GM18498 (cell line): ENCODE measurements around the gene COL27A1.

ENCODE experiments used
- ATAC-seq: cut with Tn5 transposase; IDR thresholded peaks from one replicate; pipeline ENCODE4 v1.9.1; 2021; ENCODE audit warnings: mild to moderate bottlenecking, moderate library complexity; ENCODE audit not compliant: unreplicated experiment

The COL27A1 gene

DNA sequence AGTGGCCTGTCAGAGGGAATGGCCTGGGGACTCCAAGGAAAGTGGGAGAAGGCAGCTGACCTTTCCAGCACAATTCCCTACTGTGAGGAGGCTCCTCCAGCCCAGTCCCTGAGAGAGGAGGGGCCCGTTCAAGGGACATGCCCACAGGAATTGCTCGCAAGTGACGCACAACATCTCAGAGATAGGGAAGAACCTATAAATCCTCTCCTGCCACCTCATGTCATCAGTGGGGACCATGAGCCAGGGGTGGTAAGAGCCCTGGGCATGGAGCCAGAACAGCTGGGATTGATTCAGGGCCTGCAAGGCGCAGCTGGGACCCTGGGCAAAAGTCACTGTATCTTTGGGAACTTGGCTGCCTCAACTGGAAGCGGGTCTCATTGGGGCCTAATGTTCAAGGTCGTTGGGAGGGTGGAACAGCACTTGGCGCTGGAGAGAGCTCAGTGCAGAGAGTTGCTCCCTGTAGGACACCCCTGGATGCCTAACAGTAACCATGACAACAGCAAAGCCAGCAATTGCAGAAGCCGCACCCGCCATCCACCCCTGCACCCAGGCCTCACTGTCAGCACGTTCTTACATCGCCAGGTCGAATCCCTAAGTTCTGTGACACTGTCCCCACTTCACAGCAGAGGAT lies 126.3 kb downstream of the COL27A1 start:
- ATAC-seq = no peak

DNA sequence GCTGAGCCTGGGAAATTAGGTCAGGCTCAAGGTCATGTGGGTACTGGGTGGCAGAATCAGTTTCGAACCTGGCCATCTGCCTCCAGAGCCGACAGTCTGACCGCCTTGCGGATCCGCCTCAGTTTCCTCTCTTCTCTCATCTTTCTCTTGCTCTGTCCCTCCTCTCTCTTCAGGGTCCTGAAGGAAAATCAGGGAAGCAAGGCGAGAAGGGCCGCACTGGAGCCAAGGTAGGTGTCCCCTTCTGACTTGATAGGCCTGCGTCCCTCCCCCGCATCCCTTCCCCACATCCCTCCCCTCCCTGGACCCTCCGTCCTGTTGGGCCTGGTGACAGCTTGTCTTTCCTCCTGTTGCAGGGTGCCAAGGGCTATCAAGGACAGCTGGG lies 126.8 kb downstream of the COL27A1 start:
- ATAC-seq = no peak

DNA sequence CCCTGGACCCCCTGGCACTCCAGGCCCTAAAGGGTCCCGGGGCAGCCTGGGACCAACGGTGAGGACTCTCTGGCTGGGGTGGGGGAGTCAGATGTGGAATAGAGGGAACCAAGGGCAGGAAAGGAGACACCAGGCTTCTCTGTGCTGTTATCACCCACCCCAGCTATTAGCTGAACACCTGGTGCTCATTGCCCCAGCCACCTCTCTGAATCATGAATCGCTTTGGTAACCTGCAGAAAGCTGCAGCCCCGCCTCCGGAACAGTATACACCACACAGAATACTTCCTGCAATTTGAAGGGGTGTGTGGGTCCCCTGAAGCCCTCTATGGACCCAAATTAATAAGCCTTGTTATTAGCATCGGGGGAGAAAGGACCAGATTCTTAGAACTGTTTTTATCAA lies 127.2 kb downstream of the COL27A1 start:
- no peak for ATAC-seq

DNA sequence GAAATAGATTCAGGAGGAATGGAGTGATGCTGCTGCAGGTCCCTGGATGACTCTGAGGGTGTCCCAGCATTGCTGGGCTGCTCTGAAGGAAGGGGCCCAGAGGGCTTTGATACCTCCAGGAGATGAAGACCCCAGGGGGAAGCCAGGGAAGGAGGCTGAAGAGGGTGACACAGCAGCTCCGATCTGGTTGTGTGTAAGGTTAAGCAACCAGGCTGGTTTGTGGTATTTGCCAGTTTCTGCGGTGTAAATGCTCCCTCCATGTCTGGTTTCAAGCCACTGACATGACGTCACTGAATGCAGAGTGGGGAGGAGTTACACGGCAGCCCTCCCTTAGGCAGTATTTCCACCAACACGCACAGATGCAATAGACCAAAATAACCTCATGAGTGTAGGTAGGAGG lies 127.6 kb downstream of the COL27A1 start:
- ATAC-seq = no peak

DNA sequence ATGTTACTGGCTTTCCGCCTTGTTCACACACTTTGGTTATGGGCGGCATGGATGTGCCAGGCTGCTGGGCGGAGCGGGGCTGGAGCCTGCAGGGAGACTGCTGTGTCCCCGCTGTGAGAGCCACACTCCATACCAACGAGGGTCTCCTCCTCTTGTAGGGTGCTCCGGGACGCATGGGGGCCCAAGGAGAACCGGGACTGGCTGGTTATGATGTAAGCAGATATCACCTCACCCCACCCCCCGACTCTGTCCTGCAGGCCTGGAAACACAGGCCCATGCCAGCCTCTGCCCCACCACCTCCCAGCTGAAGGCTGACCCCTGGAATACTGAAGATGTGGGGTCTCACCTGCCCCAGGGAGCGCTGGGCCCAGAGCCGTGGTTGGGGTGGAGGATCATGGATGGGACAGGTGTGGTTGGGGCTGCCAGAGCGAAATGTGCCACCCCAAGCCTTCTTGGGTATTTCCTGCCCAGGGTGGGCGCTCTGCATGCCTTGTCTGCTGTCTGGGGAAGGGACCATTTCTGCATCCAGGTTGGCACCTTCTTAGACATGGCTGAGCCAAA lies 128.3 kb downstream of the COL27A1 start:
- ATAC-seq = no peak

DNA sequence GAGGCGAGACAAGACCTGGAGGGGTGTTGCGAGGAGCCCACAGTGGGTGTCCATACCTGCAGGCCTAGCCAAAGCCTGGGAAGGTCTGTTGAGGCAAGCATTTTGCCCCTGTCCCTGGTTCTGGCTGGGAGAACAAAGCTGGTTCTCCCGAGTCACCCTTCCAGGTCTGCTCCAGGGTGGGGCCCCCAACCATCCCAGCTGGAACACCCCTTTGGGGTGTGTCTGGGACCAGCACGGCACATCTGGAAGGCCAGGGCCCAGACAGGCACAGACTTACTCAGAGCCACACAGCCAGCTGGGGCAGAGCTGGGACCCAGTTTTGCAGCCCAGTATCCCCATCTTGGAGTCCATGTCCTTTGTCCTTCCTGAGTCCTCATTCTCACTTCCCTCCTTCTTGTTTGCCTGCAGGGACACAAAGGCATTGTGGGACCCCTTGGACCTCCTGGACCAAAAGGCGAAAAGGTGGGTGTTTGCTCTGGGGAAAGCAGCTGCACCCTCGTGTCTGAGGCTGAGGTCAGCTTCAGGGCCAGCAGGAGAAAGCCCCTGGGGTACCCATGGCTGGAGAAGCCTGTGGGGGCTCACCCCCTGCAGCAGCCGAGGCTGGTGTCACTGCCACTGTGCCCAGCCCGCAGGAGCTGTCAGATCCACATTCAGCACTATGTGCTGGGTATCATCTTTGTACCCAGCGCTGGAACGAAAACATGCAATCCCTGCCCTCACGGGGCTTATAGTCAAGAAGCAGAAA lies 129.2 kb downstream of the COL27A1 start:
- ATAC-seq = no peak

DNA sequence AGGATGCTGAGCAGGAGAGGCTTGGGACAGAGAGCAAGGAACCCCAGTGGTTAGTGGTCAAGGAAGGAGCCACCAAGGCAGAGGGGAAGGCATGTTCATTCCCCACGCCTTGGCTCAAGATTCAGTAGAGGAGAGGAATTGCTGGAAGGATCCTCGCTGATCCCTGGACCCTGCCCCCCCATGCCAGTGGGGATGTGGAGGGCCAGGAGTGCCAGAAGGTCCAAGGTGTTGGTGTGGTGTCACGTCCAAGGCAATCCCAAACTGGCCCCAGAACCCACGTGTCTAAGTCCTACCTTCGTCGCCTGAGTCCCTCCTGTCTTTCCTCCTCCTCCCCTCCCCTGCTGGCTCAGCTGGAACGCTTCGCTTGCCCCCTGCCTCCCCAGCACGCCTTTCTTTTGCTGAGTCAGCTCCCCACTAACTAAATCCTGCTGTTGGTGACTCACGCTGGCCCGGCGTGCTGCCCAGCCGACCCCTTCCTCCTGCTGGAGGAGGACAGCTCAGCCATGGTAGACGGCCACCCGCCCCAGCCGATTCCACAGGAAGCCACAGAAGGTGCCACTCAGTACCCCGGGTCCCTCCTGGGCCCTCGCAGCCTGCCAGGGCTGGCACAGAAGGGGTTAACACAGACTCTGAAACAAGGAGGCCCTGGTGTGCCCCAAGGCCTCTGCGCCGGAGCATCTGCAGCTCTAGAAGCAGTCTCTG lies 130.0 kb downstream of the COL27A1 start:
- no peak for ATAC-seq

DNA sequence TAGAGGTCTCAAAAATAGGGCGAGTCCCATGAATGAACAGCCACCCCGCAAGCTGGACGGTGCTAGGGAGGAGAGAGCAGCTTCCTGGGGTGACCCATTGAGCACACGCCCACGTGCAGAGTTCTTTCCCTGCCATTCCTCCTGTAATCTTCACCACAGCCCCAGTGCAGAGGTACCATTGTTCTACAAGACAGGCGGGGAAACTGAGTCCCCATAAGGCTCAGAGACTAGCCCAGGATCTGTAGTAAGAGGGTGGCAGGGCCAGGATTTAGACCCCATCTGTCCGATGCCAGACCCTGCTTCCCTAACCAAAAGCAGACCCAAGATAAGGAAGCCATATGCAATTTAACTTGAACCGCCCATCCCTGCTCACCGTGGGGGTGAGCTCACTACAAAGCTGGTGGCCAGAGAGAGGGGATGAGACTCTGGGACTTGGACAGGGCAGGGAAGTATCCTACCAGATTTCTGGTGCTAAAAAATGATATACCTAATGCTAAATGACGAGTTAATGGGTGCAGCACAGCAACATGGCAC lies 130.9 kb downstream of the COL27A1 start:
- ATAC-seq = no peak

DNA sequence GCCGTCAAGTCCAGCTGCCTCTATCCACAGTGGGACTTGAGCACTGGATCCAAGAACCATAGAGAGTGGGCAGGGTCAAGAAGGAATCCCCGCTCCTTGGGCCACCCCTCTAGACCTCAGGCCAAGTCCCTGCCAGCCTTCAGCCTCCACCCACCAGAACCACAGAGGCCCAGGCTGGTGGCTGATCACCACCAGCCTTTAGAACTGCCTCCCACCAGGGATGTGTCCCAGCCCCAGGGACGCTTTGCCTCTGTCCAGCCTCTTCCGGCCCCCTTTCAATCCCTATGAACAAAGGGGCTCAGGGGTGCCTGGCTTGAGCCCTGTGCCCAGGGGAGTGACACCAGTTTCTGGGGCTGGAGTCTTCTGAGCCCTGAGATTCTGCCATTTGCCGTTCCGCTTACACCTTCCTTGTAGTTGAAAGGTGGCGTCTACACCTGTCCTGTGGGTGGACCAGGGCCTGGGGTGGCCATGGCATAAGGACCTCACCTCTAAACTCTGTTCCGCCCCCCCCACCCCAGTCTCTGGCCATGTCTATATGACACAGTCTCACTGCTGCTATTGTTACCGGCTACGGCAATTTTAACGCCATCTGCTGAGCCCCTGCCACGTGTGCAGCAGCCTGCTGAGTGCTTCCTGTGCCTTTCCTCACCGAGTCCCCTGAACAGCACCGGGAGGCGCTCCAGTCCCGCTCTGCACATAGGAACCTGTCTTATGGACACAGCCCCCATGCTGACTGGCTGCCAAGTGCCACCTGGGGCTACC lies 131.8 kb downstream of the COL27A1 start:
- no peak for ATAC-seq

DNA sequence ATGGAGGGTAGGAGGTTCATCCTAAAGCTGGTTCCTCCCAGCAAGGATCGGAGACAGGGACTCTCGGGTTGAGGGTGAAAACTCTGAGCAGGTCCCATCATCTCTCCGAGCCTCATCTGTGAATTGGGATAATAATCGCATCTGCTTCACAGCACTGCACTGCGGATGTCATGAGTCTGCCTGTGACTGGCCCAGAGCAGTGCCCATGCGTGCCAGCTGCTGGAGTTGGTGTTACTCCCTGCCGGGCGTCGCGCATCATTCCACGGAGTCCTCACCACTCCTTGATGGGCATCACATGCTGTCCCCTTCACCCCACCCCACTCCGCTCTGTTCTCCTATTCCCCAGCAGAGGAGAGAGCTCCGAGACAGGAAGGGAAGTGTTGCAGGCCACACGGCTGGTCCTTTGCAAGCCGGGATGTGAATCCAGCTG lies 132.4 kb downstream of the COL27A1 start:
- ATAC-seq = no peak

DNA sequence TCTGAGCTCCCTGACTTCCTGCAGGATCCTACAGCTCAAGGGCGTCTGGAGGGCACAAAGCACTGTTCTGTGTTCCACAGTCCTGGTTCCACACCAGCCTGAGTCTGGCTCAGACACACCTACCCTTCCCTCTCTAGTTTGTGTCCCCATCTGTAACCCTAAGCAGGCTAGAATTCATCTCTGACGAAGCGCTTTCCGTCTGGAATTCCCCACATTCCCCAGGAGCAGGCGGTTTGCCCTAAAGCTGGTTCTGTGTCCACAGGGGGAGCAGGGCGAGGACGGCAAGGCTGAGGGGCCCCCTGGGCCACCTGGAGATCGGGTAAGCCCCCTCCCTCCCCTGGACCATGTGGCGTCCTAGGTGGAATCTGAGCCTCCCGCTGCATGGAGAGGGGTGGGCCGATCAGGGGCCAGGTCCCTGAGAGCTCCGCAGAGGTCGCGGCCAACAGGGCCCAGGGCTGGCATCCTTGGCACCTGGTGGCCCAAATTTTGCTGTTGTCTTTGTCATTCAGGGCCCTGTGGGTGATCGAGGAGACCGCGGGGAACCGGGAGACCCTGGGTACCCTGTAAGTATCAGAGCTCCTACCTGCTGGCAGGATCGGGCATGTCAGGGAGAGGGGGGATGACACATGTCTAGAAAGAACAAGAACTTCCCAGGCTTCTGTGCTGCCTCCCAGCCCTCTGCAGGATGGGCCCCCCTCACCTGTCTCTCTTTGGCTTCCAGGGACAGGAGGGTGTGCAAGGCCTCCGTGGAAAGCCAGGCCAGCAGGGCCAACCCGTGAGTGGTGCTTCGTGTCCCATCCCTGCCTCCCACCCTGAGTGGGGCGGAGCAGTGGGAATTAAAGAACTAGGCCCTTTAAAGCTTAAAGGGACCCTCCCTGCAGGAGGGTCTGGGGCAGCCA lies 133.1 kb downstream of the COL27A1 start:
- ATAC-seq = no peak

DNA sequence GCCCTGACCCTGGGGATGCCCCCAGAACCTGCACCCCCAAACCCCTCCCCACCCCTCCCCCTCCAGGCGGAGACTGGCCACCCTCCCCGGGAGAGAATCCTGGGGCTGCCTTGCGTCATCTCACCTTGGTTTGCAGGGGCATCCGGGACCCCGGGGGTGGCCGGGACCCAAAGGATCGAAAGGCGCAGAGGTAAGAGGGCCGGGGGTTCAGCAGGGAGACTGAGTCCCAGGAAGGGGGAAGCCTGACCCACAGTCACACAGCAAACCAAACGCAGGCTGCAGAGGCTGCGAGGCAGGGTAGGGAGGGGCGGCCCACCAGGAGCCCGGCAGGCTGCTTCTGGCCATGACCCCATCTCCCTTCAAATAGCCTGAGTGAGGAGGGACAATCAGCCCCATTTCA lies 133.8 kb downstream of the COL27A1 start:
- no peak for ATAC-seq

DNA sequence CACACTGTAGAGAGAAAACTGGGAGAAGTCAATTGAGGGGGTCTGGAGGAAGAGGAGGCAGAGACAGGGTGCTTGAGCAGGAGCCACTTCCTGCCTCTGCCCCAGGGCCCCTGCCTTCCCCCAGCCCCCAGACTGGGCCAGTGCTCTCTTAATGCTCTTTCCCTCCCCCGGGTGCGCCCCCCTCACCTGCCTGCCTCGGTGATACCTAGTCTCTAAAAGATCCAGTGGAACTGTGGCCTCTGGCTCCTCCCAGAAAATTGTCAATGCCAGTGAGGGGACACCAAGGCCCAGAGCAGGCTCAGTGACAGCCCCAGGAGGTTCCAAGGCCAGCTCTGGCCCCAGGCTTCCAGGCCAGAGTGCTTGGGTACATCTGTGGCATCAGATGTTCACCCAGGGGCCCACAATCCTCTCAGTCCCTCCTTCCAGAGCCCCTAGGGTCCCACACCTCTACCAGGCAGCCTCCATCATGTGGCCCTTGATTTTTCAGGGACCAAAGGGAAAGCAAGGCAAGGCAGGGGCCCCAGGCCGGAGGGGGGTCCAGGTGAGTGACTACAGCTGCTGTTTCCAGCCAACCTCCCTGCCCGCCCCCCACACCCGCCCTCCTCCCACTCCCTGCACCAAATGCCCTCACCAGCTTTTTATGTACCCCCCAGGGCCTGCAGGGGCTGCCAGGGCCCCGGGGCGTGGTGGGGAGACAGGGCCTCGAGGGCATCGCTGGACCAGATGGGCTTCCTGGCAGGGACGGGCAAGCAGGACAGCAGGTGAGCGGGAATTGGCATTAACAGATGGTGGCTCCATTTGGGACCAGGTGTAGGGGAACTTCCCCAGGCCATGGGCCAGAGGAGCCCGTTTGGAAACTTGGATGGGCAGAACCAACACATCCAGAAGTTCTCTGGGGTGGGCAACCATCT lies 134.5 kb downstream of the COL27A1 start:
- no peak for ATAC-seq

DNA sequence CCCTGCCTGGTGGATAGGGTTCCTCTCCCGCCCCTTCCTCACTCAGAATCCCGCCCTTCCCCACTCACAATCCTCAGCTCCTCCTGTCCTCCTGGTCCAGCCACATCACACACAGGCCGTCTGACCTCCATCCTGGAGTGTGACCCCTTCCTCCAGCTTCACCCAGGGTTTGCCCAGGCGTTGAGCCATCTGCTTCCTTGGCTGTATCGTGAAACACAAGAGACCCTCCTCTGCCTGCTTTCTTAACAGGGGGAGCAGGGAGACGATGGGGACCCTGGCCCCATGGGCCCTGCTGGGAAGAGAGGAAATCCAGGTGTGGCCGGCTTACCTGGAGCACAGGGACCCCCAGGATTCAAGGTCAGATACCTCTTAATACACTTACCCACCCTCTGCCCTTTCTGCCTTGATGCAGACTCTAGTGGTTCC lies 135.2 kb downstream of the COL27A1 start:
- no peak for ATAC-seq

DNA sequence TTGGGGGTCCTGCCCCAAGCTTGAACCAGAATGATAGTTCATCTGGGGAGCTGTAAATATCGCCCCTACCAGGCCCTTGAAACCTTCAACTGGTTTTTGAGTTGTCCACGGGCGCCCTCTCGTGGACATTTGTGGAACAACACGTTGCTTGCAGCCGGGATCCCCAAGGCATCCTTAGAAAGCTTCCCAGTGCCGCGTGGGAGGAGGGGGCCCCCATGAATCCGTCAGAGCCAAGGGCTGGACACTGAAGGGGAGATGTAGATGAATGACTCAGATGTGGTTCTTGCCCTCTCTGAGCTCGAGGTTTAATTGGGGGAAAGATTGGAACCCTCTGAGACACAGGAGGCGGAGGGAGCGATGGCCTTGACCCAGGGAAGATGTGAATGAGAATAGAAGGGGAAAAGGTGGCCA lies 135.7 kb downstream of the COL27A1 start:
- no peak for ATAC-seq

DNA sequence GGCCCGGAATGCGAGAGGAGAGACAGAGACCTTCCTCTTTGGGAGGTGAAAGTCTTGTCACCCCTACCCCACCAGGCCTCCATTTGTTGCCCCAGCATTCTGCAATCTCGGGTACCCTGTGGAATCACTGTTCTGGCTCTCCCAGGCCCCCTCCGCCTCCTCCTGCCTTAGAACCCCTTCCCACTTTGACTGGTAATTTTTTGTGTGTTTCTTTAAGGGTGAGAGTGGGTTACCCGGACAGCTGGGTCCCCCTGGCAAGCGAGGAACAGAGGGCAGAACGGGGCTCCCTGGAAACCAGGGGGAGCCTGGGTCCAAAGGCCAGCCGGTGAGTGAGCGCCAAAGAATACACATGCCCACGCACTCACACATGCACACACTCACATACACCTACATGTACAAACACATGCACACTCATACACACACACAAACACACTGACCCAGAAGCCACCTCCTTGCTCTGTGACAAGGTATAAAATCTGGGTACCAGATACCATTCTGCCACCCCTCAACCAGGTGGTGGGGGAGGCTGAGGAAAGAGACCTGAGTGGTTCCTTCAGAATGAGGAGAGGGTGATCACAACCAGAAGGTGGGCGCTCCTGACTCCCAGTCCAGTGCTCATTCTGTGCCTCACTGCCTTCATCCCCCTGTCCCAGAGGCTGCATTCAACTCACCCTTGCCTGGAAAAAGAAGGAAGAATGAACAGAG lies 136.7 kb downstream of the COL27A1 start:
- ATAC-seq = no peak

DNA sequence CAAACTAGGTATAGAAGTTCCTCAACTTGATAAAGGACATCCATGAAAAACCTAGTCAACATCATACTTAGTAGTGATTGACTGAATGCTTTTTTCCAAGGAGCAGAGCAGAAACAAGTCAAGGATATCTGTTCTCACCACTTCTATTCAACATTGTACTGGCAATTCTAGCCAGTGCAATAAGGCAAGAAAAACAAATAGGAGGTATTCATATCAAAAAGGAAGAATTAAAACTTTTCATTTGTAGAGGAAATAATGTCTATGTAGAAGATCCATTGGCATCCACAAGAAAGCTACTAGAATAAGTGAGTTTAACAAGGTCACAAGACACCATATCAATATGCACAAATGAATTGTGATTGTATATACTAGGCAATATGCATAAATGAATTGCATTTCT lies 139.3 kb downstream of the COL27A1 start:
- no peak for ATAC-seq

DNA sequence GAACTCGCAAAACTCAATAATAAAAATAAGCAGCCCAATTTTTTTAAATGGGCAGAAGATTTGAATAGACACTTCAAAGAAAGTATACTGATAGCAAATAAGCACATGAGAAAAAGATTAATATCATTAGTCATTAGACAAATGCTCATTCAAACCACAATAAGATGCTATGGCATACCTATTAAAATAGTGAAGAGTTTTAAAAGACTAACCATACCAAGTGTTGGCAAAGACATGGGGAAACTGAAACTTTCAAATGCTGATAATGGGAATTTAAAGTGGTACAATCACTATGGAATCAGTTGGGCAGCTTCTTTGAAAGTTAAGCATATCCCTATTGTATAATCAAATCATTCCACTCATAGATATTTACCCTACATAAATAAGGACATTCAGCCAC lies 141.0 kb downstream of the COL27A1 start:
- ATAC-seq = no peak
